ENCODE measurements around the gene KCNK1. TPM values are rescaled to one million over a fixed set of nuclear protein-coding genes. Genes with fewer than 3 reads are reported as not detected.

Gene KCNK1
- polyA plus RNA-seq, 1 experiment = 0.66 TPM

- POLR2A ChIA-PET = no interaction called here
- H3K4me3 ChIP-seq (ENCODE audit: low read depth, low read length) = no peak overlapping the region
- TF ChIP-seq CTCF (IDR thresholded peaks at IDR 0.05; ENCODE audit: low read depth, low read length) = no peak
- H3K27me3 ChIP-seq (ENCODE audit: control insufficient read depth, insufficient read depth, low read length) = no peaks in the 10 kb centered on the region
- no peak for DNase-seq (ENCODE audit: low read depth, low spot score)
- no peak overlapping the region for H3K27ac ChIP-seq (ENCODE audit: low read depth, low read length)
- CTCF ChIA-PET = no interaction called here
- H3K9me3 ChIP-seq (ENCODE audit: control insufficient read depth, insufficient read depth, low read length) = peaks cover 4% of the 10 kb centered on the region
Measured at GRCh38 chr1:233620065-233620464, 6.2 kb downstream of the KCNK1 start.

GRCh38 chr1:233621923-233622322 lies 8.0 kb downstream of the KCNK1 start:
- DNase-seq (ENCODE audit: low read depth, low spot score) = no peak
- CTCF ChIA-PET = no interaction called here
- H3K4me3 ChIP-seq (ENCODE audit: low read depth, low read length) = no peak overlapping the region
- no peak for TF ChIP-seq CTCF (IDR thresholded peaks at IDR 0.05; ENCODE audit: low read depth, low read length)
- POLR2A ChIA-PET = no interaction called here
- no peaks in the 10 kb centered on the region for H3K27me3 ChIP-seq (ENCODE audit: control insufficient read depth, insufficient read depth, low read length)
- no peak overlapping the region for H3K27ac ChIP-seq (ENCODE audit: low read depth, low read length)
- H3K9me3 ChIP-seq (ENCODE audit: control insufficient read depth, insufficient read depth, low read length) = peaks cover 10% of the 10 kb centered on the region

GRCh38 chr1:233624289-233624688 lies 10.4 kb downstream of the KCNK1 start:
- POLR2A ChIA-PET = no interaction called here
- TF ChIP-seq CTCF (IDR thresholded peaks at IDR 0.05; ENCODE audit: low read depth, low read length) = no peak
- CTCF ChIA-PET = no interaction called here
- H3K4me3 ChIP-seq (ENCODE audit: low read depth, low read length) = no peak overlapping the region
- H3K9me3 ChIP-seq (ENCODE audit: control insufficient read depth, insufficient read depth, low read length) = peaks cover 14% of the 10 kb centered on the region
- DNase-seq (ENCODE audit: low read depth, low spot score) = no peak
- H3K27me3 ChIP-seq (ENCODE audit: control insufficient read depth, insufficient read depth, low read length) = no peaks in the 10 kb centered on the region
- H3K27ac ChIP-seq (ENCODE audit: low read depth, low read length) = no peak overlapping the region

GRCh38 chr1:233625087-233625486 lies 11.2 kb downstream of the KCNK1 start:
- TF ChIP-seq CTCF (IDR thresholded peaks at IDR 0.05; ENCODE audit: low read depth, low read length) = no peak
- no peaks in the 10 kb centered on the region for H3K27me3 ChIP-seq (ENCODE audit: control insufficient read depth, insufficient read depth, low read length)
- no peak overlapping the region for H3K4me3 ChIP-seq (ENCODE audit: low read depth, low read length)
- DNase-seq (ENCODE audit: low read depth, low spot score) = no peak
- no peak overlapping the region for H3K27ac ChIP-seq (ENCODE audit: low read depth, low read length)
- ChIA-PET CTCF (no interaction called here), POLR2A (no interaction called here)
- H3K9me3 ChIP-seq (ENCODE audit: control insufficient read depth, insufficient read depth, low read length) = peaks cover 19% of the 10 kb centered on the region

GRCh38 chr1:233625510-233625981 lies 11.6 kb downstream of the KCNK1 start:
- Histone ChIP-seq H3K27me3 (ENCODE audit: control insufficient read depth, insufficient read depth, low read length) (no peaks in the 10 kb centered on the region), H3K27ac (ENCODE audit: low read depth, low read length) (no peak overlapping the region), H3K4me3 (ENCODE audit: low read depth, low read length) (no peak overlapping the region), H3K9me3 (ENCODE audit: control insufficient read depth, insufficient read depth, low read length) (peaks cover 19% of the 10 kb centered on the region)
- DNase-seq (ENCODE audit: low read depth, low spot score) = no peak
- no peak for TF ChIP-seq CTCF (IDR thresholded peaks at IDR 0.05; ENCODE audit: low read depth, low read length)
- CTCF ChIA-PET = no interaction called here
- POLR2A ChIA-PET = no interaction called here

All from AG04450 (cell line).